GM10847 (cell line): ENCODE results near the gene ZNF229.

ENCODE experiments used
- POLR2A ChIP-seq: IDR thresholded peaks from 2 replicates; pipeline ENCODE4 v1.6.1; 2011; ENCODE audit not compliant: insufficient read length; ENCODE audit errors: extremely low read depth

Gene ZNF229

DNA sequence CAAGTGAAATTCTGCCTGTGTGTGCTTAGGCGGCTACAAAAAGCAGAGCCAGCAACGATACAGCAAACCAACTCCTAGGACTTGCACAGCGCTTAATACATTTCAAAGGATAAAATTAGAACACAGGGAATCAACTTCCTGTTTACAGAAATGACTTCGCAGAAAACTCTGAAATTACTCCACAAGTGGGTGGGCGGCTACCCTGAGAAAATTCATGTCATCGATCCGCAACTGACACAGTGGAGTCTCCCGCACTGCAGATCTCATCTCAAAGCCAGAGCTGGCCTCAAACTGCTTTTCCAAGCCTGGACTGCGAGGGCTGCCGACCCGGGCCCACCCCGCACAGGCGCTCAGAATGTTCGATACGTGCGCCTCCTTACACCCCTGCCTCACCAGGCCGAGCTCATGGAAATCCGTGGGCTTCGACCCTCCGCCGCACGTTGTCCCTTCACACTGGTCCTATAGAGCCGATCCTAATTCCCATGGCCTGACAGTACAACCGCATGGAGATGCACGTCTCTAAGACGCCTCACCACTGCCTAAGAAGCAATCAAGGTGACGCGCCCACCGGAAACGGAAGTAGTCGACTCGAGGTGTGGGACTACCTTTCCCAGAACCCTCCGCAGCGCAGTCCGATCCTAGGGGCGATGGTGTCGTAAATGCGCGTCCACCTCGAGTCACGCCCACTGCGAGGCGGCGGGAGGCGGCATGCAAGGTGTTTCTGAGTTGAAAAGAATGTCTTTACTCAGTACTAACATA lies at the start of gene ZNF229:
ZNF229 (minus strand) TSS at position 557 of the 759 bp plus-strand sequence. CDS start 5,625 bp downstream, outside the sequence.
- no peak for TF ChIP-seq POLR2A

GRCh38 chr19:44496711-44497110 lies 48.4 kb upstream of the ZNF229 start:
- no peak for TF ChIP-seq POLR2A

- TF ChIP-seq POLR2A: no peak
Observed at GRCh38 chr19:44476559-44477408, 28.5 kb upstream of the ZNF229 start.

DNA sequence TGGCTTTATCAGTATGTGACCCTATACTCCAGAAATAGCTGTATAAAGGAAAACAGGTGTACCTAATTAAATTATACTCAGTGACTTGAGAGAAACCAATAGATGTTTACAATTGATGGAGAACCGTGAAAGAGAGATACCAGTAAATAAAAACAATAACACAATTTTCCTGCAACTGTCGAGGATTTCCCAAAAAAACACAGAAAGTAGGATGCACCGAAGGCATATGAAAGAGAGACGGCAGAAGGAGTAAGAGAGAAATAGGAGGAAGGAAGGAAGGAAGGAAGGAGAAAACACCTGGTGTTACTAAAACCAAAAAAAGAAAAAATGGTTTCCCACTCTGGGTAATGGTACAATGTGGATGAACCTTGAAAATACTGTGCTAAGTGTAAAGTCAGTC lies 6.8 kb upstream of the ZNF229 start:
- TF ChIP-seq POLR2A: no peak

DNA sequence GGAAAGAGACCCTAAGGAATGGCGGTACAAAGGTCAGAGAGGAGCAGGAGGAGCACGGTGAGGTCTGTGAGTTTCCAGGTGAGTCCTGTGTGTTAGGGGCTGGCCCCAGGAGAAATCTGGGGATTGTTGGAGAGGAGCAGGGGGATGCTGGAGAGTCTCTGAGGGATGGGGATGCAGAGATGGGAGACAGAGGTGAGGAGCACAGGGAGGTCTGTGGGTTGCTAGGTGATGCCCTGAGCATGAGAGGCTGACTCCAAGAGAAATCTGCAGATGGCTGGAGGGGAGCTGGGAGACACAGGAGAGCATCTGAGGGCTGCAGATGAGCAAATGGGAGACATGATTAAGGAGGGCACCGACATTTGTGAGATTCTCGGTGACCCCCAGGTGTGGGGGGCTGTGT lies 4.1 kb upstream of the ZNF229 start:
- TF ChIP-seq POLR2A: no peak

DNA sequence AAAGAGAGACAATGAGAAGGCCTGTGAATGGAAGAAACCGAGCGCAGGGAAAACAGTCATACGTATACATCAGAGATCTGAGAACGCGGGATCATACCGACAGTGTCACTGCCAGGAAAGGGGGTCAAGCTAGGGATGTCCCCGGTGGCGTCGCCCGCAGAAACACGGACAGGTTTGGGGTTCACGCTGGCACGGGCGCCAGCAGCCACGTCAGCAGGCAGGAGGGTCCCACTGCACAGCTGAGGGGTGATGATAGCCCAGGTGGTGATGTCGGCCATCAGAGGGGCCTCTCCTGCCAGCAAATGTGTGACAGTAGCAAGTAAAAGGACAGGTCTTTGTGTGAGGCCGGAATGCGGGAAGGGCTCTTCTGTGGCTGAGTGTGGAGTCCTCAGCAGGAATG lies 3.4 kb upstream of the ZNF229 start:
- TF ChIP-seq POLR2A: no peak

GRCh38 chr19:44438441-44438840 lies 9.8 kb downstream of the ZNF229 start:
- TF ChIP-seq POLR2A: no peak

DNA sequence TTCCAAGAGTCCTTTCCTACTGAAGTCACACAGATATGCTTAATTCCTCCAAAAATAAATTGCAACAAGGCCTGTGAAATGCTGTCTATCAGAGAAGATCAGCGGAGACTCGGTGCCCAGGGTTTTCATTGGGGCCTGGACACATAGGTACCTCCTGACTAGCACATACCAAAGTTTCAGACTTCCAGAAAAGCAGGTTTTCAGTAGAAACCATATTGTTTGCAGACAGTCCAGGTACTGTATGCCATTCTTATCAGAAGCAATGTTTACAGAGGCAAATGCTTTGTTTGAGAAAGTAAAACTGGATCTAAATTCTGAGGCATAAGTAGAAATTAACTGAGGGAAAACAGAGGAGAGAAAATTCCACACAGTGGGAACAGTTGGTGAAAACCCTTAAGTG lies 12.8 kb downstream of the ZNF229 start:
- no peak for TF ChIP-seq POLR2A

- TF ChIP-seq POLR2A: no peak
Observed at GRCh38 chr19:44430956-44431355, 17.3 kb downstream of the ZNF229 start.

DNA sequence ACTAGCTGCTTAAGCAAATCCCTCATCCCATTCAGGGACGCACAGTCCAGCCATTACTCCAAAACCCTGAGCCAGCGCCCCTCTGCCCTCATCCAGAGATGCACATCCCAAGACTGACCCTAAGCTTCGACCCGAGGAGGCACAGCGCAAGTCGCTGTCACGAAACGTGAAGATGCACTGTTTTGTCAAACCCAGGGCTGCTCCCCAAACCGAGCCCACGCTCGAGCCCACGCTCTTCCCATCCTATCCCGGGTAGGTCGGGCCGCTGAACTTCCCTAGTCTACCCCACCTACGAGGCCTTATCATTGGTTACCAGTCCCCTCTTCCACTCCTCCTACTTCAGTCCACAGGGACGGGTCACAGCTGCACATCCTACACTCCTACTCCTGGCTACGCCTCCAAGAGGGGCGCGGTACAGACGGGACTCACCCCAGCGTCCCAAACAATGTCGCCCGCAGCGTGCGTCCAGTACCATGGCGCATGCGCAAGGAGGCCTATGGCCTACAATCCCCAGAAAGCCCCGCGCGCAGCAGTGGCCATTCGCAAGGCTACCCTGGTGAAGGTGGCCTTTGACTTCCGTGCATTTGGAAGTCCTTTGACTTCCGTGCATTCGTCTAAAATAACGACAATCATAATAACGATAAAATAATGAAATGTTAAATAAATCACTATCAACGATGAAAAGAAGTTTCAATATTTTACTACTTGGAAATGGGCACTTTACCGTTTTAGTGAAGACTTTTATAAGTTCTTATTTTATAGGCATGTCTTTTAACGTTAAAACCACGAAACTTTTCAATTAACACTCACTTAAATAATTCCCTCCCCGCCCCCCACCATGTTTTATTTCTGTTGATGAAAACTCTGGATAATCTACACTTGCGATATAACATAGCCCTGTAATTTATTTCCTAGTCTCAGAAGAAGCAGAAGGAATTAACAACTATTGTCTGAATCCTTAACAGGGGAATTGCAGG lies 46.8 kb downstream of the ZNF229 start, which contains the start of gene ZNF285:
ZNF285 (minus strand) TSS at position 470 of the 977 bp plus-strand sequence. CDS start 4,395 bp downstream, outside the sequence.
- no peak for TF ChIP-seq POLR2A
